ENCODE data around the gene WDR59.
"Not testable (repeated sequence)": the region's sequence is repeated elsewhere in the genome, so short reads cannot be mapped to it uniquely, and the experiment has no call there.

The WDR59 gene

DNA sequence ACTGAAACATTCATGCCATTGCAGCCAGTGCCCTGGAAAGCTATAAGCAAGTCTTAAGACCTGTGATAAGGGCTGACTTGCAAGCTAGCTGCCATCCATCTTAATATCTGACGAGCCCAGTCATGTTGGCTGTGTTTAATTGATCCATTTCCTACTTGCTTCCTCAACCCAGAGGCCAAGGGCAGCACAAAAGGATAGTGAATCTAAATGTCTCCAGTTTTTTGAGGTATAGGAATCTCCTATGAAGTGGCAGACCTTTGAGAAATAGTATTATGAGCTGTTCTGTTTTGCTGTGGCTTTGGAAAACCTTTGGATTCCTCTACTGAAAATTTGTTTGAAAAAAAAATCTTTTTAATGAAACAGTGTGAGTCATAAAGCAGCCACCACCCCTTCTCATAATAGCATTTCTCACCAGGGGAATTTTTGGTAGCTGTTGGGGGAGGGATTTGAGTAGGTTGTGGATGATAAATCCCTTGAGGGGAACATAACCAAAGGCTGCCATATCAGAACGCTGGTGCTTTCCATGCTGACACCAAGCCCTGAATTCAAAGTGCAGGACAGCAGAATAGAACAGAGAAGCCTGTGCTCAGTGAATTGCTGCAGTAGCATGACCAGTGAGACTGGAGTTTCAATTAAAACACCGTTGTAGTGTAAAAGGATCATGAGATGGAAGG lies 26.8 kb upstream of the WDR59 start:
- DNase-seq, result no peak

DNA sequence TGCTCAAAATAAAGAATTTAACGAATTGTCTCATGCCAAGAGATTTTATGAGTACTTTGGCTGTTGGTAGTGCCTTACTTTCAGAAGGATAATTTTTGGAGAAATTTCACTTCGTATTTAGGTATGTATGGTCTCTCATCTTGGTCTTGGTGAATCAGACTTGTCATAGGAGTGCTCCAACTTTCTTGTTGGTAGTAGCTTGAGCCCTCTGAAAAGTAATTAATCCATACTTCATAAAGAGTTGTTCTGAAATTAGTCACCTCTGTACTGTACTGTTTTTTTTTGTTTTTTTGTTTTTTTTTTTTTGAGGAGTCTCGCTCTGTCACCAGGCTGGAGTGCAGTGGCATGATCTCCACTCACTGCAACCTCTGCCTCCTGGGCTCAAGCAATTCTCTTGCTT lies 25.5 kb upstream of the WDR59 start:
- DNase-seq, result no peak

GRCh38 chr16:75007443-75007842 lies 22.5 kb upstream of the WDR59 start:
- DNase-seq, result no peak

- DNase-seq, result no peak
Measured at GRCh38 chr16:75005697-75006096, 20.8 kb upstream of the WDR59 start.

DNA sequence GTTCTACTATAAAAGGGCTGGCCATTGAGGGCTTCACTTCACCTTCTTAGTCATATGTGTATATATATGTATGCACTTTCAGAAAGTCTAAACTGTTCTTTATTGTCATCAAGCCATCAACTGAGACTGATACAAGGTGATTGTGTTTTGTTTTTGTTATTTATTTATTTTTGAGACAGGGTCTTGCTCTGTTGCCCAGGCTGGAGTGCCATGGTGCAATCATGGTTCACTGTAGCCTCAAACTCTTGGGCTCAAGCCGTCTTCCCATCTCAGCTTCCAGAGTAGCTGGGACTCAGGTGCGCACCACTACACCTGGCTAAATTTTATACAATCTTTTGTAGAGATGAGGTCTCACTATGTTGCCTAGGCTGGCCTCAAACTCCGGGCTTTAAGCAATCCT lies 19.5 kb upstream of the WDR59 start:
- DNase-seq, result no peak

DNA sequence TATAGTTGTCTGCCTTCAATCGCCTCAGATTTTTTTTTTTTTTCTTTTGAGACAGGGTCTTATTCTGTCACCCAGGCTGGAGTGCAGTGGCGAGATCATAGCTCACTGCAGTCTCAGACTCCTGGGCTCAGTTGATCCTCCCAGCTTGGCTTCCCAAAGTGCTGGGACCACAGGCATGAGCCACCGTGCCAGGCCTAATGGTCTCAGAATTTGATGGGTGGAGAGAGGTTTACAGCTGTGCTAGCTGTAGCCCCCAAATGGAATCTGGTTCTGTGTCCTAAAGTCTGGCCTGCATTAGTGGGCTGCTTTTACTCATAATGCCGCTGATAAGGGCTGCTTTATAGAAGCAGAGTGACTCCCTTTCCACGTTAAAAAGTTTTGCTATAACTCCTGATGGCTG lies 19.0 kb upstream of the WDR59 start:
- DNase-seq, result no peak

DNA sequence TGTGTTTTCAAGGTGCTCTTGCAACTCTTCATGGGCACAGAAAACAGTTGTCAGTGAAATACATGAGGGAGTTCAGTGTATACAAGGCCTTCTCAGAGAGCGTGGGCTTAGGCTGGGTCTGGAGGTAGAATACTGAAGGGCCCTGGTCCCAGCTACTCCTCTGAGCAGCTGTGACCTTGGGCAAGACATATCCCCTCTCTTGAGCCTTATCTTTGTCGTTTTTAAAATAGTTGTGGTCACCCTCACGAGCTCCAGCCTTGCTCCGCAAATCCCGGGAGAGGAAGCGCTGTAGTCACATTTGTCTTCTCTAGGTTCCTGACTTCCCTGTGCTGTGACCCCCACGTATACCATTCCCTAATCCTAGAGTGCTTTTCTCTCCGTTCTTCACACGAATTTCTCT lies 17.6 kb upstream of the WDR59 start:
- no peak for DNase-seq

DNA sequence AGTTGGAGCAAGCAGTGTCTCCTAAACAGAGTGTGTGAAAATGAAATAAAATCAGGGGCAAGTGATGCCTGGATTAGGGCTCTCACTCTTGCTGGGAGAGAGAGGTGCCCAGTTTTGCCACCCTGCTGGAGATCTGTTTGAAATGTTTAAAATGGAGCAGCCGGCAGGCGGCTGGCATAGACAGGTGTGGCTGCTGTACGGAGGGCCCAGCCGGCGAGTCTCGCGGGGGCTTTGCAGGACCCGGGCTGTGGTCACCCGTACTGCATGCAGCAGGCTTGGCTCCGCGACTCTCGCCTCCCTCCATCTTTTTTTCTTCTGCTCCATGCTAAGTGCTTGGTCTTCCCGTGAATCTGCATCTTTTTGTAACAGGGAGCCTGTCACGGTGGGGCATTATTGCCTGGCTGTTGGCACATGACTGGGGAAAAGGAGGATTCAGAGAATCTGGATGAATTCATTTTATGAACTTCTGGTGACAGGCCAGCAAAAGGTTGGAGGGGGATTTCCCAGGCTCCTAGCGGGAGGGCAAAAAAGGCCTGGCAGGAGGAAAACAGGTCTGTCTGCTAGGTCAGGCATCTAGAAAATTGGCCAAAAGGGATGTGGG lies 15.7 kb upstream of the WDR59 start:
- DNase-seq, result no peak

GRCh38 chr16:74999609-75000480 lies 14.9 kb upstream of the WDR59 start:
- DNase-seq, result peak; percentile 7 to 52 (median 31)

DNA sequence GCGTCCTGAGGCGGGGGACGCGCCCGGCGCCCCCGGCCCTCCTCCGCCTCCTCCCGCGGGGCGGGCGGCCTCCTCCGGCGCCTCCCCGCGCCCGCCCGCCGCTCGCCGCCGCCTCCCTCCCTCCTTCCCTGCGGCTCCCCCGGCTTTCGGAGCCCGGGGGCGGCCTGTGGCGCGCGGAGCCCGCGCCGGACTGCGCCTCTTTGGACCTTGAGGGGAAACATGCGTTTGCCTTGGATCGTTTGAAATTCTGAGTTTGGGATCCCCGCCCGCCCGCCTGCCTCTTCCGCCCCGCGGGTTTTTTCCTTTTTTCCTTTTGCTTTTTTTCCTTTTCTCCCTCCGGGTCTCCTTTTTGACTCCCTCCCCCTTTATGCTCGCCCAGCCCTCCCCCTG lies 14.3 kb upstream of the WDR59 start:
- DNase-seq, result peak in 1 of 4 experiments; percentile 34

DNA sequence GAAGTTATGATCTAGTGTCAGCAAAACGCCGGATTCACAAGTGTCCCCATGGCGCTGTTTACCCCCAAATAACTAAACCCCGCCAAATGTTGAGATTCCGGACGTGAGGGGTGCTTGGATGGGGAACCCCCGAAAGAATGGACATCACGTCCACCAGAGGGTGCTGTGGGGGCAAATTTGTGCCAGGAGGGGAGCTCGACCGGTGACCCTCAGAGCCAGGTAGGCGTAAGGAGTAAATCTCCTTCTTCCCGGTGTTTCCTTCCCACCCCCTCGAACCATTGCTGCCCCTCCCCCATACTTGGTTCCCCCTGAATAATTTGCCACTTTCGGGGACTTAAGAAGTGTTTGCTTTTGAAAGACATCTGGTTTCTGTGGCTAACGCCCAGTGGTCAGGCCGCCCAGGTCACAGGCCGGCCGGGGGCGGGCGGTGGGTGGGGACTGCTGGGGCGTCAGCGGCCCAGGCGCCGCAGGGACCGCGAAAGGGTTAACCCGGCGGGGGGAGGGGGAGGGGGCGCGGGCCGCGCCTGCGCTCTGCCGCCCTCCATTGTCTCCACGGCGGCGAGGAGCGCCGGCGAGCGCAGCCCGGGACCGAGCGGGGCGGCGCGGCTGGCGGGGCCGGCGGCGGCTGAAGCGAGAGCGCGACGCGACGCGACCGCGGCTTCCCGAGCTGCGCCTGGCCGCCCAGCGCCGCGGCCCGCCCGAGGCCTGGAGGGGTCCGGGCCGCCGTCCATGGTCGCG lies 13.7 kb upstream of the WDR59 start, which contains the start of gene ZNRF1:
Gene ZNRF1 (plus strand): TSS at position 544 of the 738 bp plus-strand sequence. CDS start 648 bp downstream, outside the sequence.
- peak; percentile 64 to 71 (median 66) for DNase-seq

- DNase-seq, result no peak
Measured at GRCh38 chr16:74997042-74997491, 12.1 kb upstream of the WDR59 start.

- DNase-seq, result no peak
Measured at GRCh38 chr16:74995986-74996385, 11.1 kb upstream of the WDR59 start.

DNA sequence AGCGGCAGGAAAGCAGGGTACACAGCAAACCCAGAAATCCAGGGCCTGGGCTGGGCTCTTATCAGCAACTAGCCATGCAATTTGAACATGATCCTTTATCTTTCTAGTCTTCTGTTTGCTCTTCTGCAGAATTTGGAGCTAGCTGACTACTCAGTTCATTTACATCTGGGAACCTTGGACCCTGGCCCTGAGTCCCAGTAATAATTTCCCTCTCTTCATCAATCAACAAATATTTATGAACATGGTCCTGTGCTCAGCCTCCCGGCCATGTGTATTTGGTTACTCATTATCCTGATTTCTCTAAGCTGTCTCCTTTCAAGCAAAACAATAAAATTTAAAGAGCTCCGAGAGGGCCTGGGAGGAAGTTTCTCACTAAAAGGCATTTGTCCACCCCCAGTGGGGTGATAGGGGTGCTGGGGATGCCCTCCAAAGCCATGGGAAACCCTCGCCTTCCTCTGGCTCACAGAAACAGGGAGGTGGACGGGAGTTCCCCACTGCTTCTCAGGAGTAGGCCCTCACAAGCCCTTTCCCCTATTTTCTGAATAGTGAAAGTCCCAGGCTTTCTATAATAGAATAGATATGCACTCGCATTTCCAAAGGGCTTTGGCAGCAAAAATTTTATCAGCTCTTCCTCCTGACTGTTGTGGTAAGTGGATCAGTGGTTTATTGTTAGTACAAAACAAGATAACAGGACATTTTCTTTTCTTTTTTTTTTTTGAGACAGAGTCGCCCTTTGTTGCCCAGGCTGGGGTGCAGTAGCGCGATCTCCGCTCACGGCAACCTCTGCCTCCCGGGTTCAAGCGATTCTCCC lies 6.9 kb upstream of the WDR59 start:
- no peak for DNase-seq

DNA sequence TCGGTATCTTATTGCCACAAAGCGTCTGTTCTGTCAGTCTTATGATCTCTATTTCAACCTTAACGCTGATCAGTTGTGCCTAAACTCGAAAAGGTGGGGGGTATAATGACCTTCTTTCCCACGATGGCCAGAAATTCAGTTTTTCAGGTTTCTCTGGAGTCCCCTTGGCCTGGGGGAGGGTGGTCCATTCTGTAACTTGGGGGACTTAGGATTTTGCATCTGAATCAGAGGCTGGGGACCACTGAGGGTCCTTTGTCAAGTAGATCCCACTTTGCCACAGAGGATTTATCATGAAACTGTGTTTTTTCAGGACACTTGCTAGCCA lies 6.3 kb upstream of the WDR59 start:
- no peak for DNase-seq

- DNase-seq, result no peak
Measured at GRCh38 chr16:74990832-74991231, 5.9 kb upstream of the WDR59 start.

DNA sequence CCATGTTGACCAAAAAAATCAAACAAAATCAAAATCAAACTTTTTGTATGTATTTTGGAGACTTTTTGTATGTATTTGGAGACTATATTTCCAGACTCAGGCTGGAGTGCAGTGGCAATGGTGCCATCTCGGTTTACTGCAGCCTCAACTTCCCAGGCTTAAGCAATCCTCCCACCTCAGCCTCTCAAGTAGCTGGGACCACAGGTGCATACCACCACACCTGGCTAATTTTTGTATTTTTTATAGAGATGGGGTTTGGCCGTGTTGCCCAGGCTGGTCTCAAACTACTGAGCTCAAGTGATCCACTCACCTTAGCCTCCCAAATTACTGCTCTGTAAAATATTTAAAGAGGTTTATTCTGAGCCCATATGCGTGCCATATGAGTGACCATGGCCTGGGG lies 4.9 kb upstream of the WDR59 start:
- not testable (repeated sequence) for DNase-seq

DNA sequence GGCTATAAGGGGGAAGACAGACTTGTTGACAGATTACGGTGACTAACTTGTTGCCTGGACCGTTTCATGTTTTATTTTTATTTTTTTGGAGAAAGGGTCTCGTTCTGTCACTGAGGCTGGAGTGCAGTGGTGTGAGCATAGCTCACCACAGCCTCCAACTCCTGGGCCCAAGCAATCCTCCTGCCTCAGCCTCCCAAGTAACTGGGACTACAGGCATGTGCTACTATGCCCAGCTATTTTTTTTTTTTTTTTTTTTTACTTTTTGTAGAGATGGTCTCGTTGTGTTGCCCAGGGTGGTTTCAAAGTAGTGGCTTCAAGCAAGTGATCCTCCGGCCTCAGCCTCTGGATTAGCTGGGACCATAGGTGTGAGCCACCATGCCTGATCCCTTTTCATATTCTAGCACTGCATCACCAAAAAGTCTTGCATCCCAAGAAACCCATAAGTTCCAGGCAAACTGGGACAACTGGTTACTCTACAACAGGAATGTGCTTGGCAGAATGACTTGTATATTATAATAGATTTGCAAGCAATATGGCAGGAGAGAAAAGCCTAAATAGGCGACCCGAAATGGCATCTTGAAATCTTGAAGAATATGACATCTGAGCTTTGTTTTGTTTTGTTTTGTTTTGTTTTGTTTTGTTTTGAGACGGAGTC lies 2.2 kb upstream of the WDR59 start:
- no peak for DNase-seq

- DNase-seq, result no peak
Measured at GRCh38 chr16:74984194-74984528, 762 bp downstream of the WDR59 start.

GRCh38 chr16:74982256-74982655 lies 2.7 kb downstream of the WDR59 start:
- DNase-seq, result no peak

DNA sequence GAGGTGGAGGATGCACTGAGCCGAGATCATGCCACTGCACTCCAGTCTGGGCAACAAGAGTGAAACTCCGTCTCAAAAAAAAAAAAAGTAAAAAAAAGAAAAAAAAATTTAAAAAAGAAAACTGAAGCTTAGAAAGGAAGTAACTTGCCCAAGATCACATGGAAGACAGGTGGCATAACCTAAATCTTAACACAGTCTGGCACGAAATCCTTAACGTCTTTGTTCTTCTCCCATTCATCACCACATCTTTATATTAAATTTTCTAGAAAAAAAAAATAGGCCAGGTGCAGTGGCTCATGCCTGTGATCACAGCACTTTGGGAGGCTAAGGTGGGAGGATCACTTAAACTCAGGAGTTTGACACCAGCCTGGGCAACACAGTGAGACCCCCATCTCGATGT lies 9.3 kb downstream of the WDR59 start:
- DNase-seq, result no peak

DNA sequence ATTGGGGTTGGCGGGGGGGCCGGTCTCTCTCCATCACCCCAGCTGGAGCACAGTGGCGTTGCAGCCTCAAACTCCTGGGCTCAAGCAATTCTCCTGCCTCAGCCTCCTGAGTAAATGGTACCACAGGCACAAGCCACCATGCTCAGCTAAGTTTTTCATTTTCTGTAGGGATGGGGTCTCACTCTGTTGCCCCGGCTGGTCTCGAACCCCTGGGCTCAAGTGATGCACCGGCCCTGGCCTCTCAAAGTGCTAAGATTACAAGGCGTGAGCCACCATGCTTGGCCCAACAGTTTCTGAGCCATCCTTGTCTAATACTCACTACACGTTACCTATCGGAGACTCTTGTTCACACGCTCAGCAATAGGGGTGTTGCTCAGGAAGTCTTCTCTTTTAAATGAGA lies 11.6 kb downstream of the WDR59 start:
- no peak for DNase-seq
